ENCODE results near the gene PPP2R5C. TPM values are rescaled to one million over a fixed set of nuclear protein-coding genes. Genes with fewer than 3 reads are reported as not detected.
A peak's percentile ranks its signal among the peaks of the same experiment; 100 is the strongest.
"Not testable (repeated sequence)": the region's sequence is repeated elsewhere in the genome, so short reads cannot be mapped to it uniquely, and the experiment has no call there.

Gene PPP2R5C
- total RNA-seq, 2 donors from 2014 or later = 126 to 142 TPM

GRCh38 chr14:101961011-101961721, 199.7 kb downstream of the PPP2R5C start:
- DNase-seq = peak; percentile 82
- intact Hi-C loops (cut with DNase I) = loop anchor here (5.0 to 10.0 kb wide), 3 partner anchors 136 to 254 kb away; partner anchors contain the start of gene PPP2R5C (in 2 of the 2)
- ATAC-seq = peak in 1 of 2 donors; percentile 7

GRCh38 chr14:101961746-101962502, 200.4 kb downstream of the PPP2R5C start:
- ATAC-seq (no peak), DNase-seq (no peak)
- intact Hi-C loops (cut with DNase I) = loop anchor here (5.0 to 10.0 kb wide), 3 partner anchors 135 to 255 kb away; partner anchors contain the start of gene PPP2R5C (in 2 of the 2)

- DNase-seq (peak; percentile 70), ATAC-seq (no peak)
- intact Hi-C loops (cut with DNase I) = loop anchor here (5.0 to 10.0 kb wide), 3 partner anchors 135 to 255 kb away; partner anchors contain the start of gene PPP2R5C (in 2 of the 2)
These were observed 201.0 kb downstream of the PPP2R5C start for GRCh38 chr14:101962503-101962874.

- DNase-seq (no peak), ATAC-seq (no peak)
- intact Hi-C loops (cut with DNase I) = loop anchor here (5.0 to 10.0 kb wide), 3 partner anchors 134 to 256 kb away; partner anchors contain the start of gene PPP2R5C (in 2 of the 2)
These were observed 201.5 kb downstream of the PPP2R5C start for GRCh38 chr14:101963052-101963451.

GRCh38 chr14:101963656-101964296, 202.3 kb downstream of the PPP2R5C start:
- ATAC-seq (no peak), DNase-seq (no peak)
- intact Hi-C loops (cut with DNase I) = loop anchor here (5.0 to 10.0 kb wide), 3 partner anchors 134 to 256 kb away; partner anchors contain the start of gene PPP2R5C (in 2 of the 2)

- intact Hi-C loops (cut with DNase I) = loop anchor here (5.0 to 10.0 kb wide), 3 partner anchors 133 to 257 kb away; partner anchors contain the start of gene PPP2R5C (in 2 of the 2)
- peak; percentile 91 to 96 for ATAC-seq
- DNase-seq = peak; percentile 97
These were observed 203.0 kb downstream of the PPP2R5C start, which contains the start of gene DYNC1H1 for GRCh38 chr14:101964297-101965180. DYNC1H1 (plus strand) TSS chr14:101964573; CDS start chr14:101964692, 119 bp downstream.

- DNase-seq (peak; percentile 80), ATAC-seq (peak; percentile 48 to 64)
- intact Hi-C loops (cut with DNase I) = loop anchor here (10.0 kb wide), 1 partner anchor 200 kb away; the partner anchor contains the start of gene PPP2R5C (in 2 of the 2)
These were observed 203.7 kb downstream of the PPP2R5C start for GRCh38 chr14:101965181-101965544.

GRCh38 chr14:101965770-101966722, 204.5 kb downstream of the PPP2R5C start:
- intact Hi-C loops (cut with DNase I) = loop anchor here (10.0 kb wide), 1 partner anchor 201 kb away; the partner anchor contains the start of gene PPP2R5C (in 2 of the 2)
- ATAC-seq = no peak
- no peak for DNase-seq

GRCh38 chr14:101966742-101967141, 205.2 kb downstream of the PPP2R5C start:
- no peak for ATAC-seq
- DNase-seq = no peak
- intact Hi-C loops (cut with DNase I) = loop anchor here (10.0 kb wide), 1 partner anchor 202 kb away; the partner anchor contains the start of gene PPP2R5C (in 2 of the 2)

GRCh38 chr14:101968186-101968585, 206.7 kb downstream of the PPP2R5C start:
- ATAC-seq (no peak), DNase-seq (no peak)
- intact Hi-C loops (cut with DNase I) = loop anchor here (10.0 kb wide), 1 partner anchor 203 kb away; the partner anchor contains the start of gene PPP2R5C (in 2 of the 2)

- intact Hi-C loops (cut with DNase I) = loop anchor here (10.0 kb wide), 1 partner anchor 205 kb away; the partner anchor contains the start of gene PPP2R5C (in 2 of the 2)
- ATAC-seq = no peak
- no peak for DNase-seq
These were observed 208.0 kb downstream of the PPP2R5C start for GRCh38 chr14:101969481-101969880.

- intact Hi-C loops (cut with DNase I) = loop anchor here in 1 of 2 donors (5.0 kb wide), 1 partner anchor 116 kb away; the partner anchor contains the start of gene HSP90AA1
- no peak for ATAC-seq
- no peak for DNase-seq
These were observed 209.4 kb downstream of the PPP2R5C start for GRCh38 chr14:101970830-101971400.

GRCh38 chr14:101971458-101971857, 209.9 kb downstream of the PPP2R5C start:
- DNase-seq, ATAC-seq: not testable (repeated sequence)
- intact Hi-C loops (cut with DNase I) = loop anchor here in 1 of 2 donors (5.0 kb wide), 1 partner anchor 116 kb away; the partner anchor contains the start of gene HSP90AA1

- ATAC-seq (peak; percentile 98 to 99), DNase-seq (peak; percentile 89)
- intact Hi-C loops (cut with DNase I) = loop anchor here in 1 of 2 donors (5.0 kb wide), 1 partner anchor 115 kb away; the partner anchor contains the start of gene HSP90AA1
These were observed 210.8 kb downstream of the PPP2R5C start for GRCh38 chr14:101972126-101972866.

GRCh38 chr14:101973356-101973755, 211.8 kb downstream of the PPP2R5C start:
- intact Hi-C loops (cut with DNase I) = loop anchor here in 1 of 2 donors (5.0 kb wide), 1 partner anchor 114 kb away; the partner anchor contains the start of gene HSP90AA1
- ATAC-seq = peak in 1 of 2 donors; percentile 8
- DNase-seq = no peak
